Bronchial smooth muscle cell (primary cell): ENCODE results near the gene AKR1C1. TPM values are rescaled to one million over a fixed set of nuclear protein-coding genes. Genes with fewer than 3 reads are reported as not detected.

Source experiments
- total RNA-seq: library from RNA; depleted of rRNA; stranded (reverse); fragments of >200 nt; gene quantifications from 2 replicates; pipeline ENCODE4 v1.2.1, GENCODE V29; 2014

AKR1C1 gene
- total RNA-seq, result 149 and 282 TPM in 2 replicates

GRCh38 chr10:4962876-4963814, at the start of gene AKR1C1:
Gene AKR1C1, plus strand, starts transcription at chr10:4963415. Its CDS starts 30 bp downstream, at chr10:4963445.

DNA sequence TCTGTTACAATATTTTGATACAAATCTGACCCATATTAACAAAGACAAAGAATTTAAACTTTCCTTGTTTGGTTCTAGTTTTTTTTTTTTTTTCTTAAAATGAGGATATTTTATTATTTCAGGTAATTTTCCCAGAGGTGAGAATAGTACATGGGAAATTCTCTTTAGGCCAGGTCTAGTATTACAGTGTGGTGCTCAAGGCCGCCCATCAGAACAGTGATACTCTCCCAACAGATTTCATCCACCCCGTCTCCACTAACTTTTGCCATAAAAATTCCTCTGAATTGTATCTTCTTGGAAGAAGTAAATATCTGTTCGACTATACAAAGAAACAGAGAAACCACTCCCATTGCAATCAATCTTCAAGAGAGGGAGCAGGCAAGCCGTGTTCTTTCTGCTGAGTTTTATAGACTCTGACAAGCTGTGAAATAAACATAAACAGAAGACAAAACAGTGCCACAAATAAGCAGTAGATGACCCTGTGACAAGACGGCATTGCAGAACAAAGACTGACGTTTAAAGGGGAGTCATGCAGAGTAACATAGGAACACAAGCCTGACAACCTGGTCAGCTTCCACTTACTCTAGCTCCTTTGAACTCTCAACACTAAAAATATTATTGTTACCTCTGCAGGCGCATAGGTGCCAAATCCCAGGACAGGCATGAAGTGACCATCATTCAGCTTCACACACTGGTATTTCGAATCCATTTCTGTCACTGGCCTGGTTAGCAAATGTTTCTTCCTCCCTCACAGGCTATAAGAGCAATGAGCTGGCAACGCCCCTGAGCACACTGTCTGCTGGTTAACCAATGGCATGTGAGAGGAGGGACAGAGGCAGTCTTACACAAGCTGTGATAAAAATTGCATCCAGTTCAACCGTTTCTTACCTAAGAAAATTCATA, 40.2 kb downstream of the AKR1C1 start, which contains the start of gene AKR1C2:
AKR1C2 (minus strand) TSS at position 731 of the 903 bp plus-strand sequence; CDS start at position 709, 22 bp downstream.

Other genes starting within 250 kb of the AKR1C1 start
- 3.8 and 9.3 TPM in 2 replicates for gene AKR1E2, start 137.2 kb upstream of the AKR1C1 start, total RNA-seq
- gene AKR1C2, start 40.4 kb downstream of the AKR1C1 start, total RNA-seq, result 48.6 and 96.5 TPM in 2 replicates
- gene AKR1C3, start 131.0 kb downstream of the AKR1C1 start, total RNA-seq, result 158 and 170 TPM in 2 replicates
- not detected in 2 replicates for gene AKR1C8, start 221.7 kb downstream of the AKR1C1 start, total RNA-seq
- not detected in 2 replicates for gene AKR1C4, start 233.4 kb downstream of the AKR1C1 start, total RNA-seq